B cell (primary cell): ENCODE measurements around the gene EVL. TPM values are rescaled to one million over a fixed set of nuclear protein-coding genes. Genes with fewer than 3 reads are reported as not detected.

Experiments
- ATAC-seq: fragments of 200-7000 bp; cut with Tn5 transposase; one replicate; pipeline ENCODE4 v1.10.0; 2021; ENCODE audit warnings: low read depth, mild to moderate bottlenecking, moderate number of reproducible peaks, moderate library complexity
- CTCF ChIA-PET: fragments of 350-600 bp; sonication (Branson Sonifier 250); formaldehyde crosslinking; loops from one replicate; lab custom pipeline; 2021; ENCODE audit warnings: antibody characterized with exemption, inconsistent platforms; lab: Charles Lee
- POLR2A ChIA-PET: fragments of 350-600 bp; sonication (Branson Sonifier 250); formaldehyde crosslinking; loops from one replicate; lab custom pipeline; 2021; ENCODE audit warnings: antibody characterized with exemption; lab: Charles Lee
- DNase-seq: peaks from one replicate; pipeline ENCODE4 v3.0.0; 2013
- H2AFZ ChIP-seq: 2 replicates; pipeline ENCODE4 v1.6.1; 2012; ENCODE audit warnings: mild to moderate bottlenecking, low read depth, low read length; ENCODE audit not compliant: insufficient read depth, poor library complexity, severe bottlenecking
- H3K27ac ChIP-seq, 2 donors: 1 replicate in 1 of 2; 2 replicates in 1 of 2; pipeline ENCODE4 v1.5.1; 2012 to 2013; ENCODE audit warnings: low read length in 2 of 2, mild to moderate bottlenecking in 2 of 2, moderate library complexity in 1 of 2
- H3K27me3 ChIP-seq, 4 experiments: fragments of 200-600 bp in 1 of 4; sonication (generic) in 1 of 4; replicated peaks in 1 of 4; 1 replicate in 2 of 4; 2 replicates in 2 of 4; pipeline versions ENCODE4 v1.6.1 to v1.7.0; 2013 to 2016; ENCODE audit warnings: low read length in 3 of 4, mild to moderate bottlenecking in 2 of 4, mixed read lengths in 1 of 4, moderate library complexity in 1 of 4; ENCODE audit not compliant: insufficient read depth in 4 of 4, control insufficient read depth in 3 of 4; ENCODE audit errors: control extremely low read depth in 1 of 4
- H3K36me3 ChIP-seq, 2 experiments: replicated peaks in 1 of 2; 1 replicate in 1 of 2; 2 replicates in 1 of 2; pipeline versions ENCODE4 v1.6.1 to v1.7.1; 2013; ENCODE audit warnings: low read length in 1 of 2; ENCODE audit not compliant: insufficient read depth in 2 of 2, control insufficient read depth in 1 of 2; ENCODE audit errors: control extremely low read depth in 1 of 2, extremely low read depth in 1 of 2
- H3K4me1 ChIP-seq, 2 donors: fragments of 200-600 bp in 1 of 2; sonication (generic) in 1 of 2; 1 replicate in 1 of 2; 2 replicates in 1 of 2; pipeline versions ENCODE4 v1.5.1 to v1.6.1; 2013 to 2017; ENCODE audit warnings: low read length in 2 of 2; ENCODE audit not compliant: control insufficient read depth in 2 of 2, insufficient read depth in 2 of 2
- H3K4me2 ChIP-seq: replicated peaks from 2 replicates; pipeline ENCODE3; 2012; ENCODE audit warnings: mild to moderate bottlenecking, low read depth, low read length; ENCODE audit not compliant: poor library complexity, severe bottlenecking
- H3K4me3 ChIP-seq, 5 experiments: fragments of 200-600 bp in 1 of 5; sonication (generic) in 1 of 5; 1 replicate in 3 of 5; 2 replicates in 2 of 5; pipeline versions ENCODE4 v1.5.1 to v1.7.0; 2011 to 2016; ENCODE audit warnings: low read length in 4 of 5, mild to moderate bottlenecking in 4 of 5, low read depth in 2 of 5, control low read depth in 1 of 5, moderate library complexity in 1 of 5; ENCODE audit not compliant: insufficient read depth in 1 of 5; ENCODE audit errors: control extremely low read depth in 1 of 5, extremely low read depth in 1 of 5
- H3K79me2 ChIP-seq: fragments of 200-600 bp; sonication (generic); one replicate; pipeline ENCODE4 v1.6.0; 2016; ENCODE audit warnings: low read length; ENCODE audit not compliant: control insufficient read depth, insufficient read depth
- H3K9ac ChIP-seq: fragments of 200-600 bp; sonication (generic); 2 replicates; pipeline ENCODE4 v1.6.1; 2017; ENCODE audit warnings: mild to moderate bottlenecking, low read length, moderate library complexity
- H3K9me3 ChIP-seq, 3 donors: one replicate each; pipeline versions ENCODE4 v1.6.1 to v1.7.1; 2013; ENCODE audit warnings: low read length in 2 of 3; ENCODE audit not compliant: control insufficient read depth in 2 of 3, insufficient read depth in 1 of 3; ENCODE audit errors: control extremely low read depth in 1 of 3
- H4K20me1 ChIP-seq: 2 replicates; pipeline ENCODE4 v1.6.0; 2012; ENCODE audit warnings: mild to moderate bottlenecking, low read length; ENCODE audit not compliant: insufficient read depth, control insufficient read depth, poor library complexity, severe bottlenecking
- H3K27ac Mint-ChIP-seq: one replicate; pipeline ENCODE4 v1.8.0; 2021; ENCODE audit warnings: mixed read lengths
- H3K27me3 Mint-ChIP-seq: one replicate; pipeline ENCODE4 v1.8.0; 2021; ENCODE audit warnings: mixed read lengths
- H3K4me1 Mint-ChIP-seq: one replicate; pipeline ENCODE4 v1.8.0; 2021; ENCODE audit warnings: mixed read lengths
- H3K4me3 Mint-ChIP-seq: one replicate; pipeline ENCODE4 v1.8.0; 2021; ENCODE audit warnings: mixed read lengths
- H3K9me3 Mint-ChIP-seq: one replicate; pipeline ENCODE4 v1.8.0; 2022; ENCODE audit warnings: mixed read lengths; ENCODE audit not compliant: insufficient read depth
- CTCF ChIP-seq: fragments of 200-600 bp; IDR thresholded peaks from one replicate; pipeline ENCODE4 v1.8.0; 2022; ENCODE audit warnings: antibody characterized with exemption, mild to moderate bottlenecking
- EZH2 ChIP-seq: IDR thresholded peaks from 2 replicates; pipeline ENCODE4 v1.6.1; 2012; ENCODE audit warnings: borderline replicate concordance, low read depth, mild to moderate bottlenecking, moderate library complexity, low read length; ENCODE audit not compliant: insufficient read depth, poor library complexity, severe bottlenecking
- WGBS: methylation state at CpG from one replicate; pipeline ENCODE4 v1.1.5; 2013; ENCODE audit warnings: missing lambda C conversion rate; ENCODE audit not compliant: insufficient coverage; 5-methylcytosine and 5-hydroxymethylcytosine counted together
- intact Hi-C: fragments of 100-400 bp; cut with micrococcal nuclease; formaldehyde crosslinking; loops from one replicate; pipeline ENCODE4 v1.10.0; 2022
- polyA plus RNA-seq: library from polyadenylated mRNA; depleted of rRNA; stranded (reverse); fragments of >200 nt; gene quantifications from 2 replicates; pipeline ENCODE4 v1.2.3, GENCODE V29; 2012
- total RNA-seq, 2 donors: library from RNA; stranded (reverse); fragments of 120-200 nt in 1 of 2; gene quantifications; 1 replicate in 1 of 2; 2 replicates in 1 of 2; pipeline versions ENCODE4 v1.2.3 to v1.2.4, GENCODE V29; 2013 to 2022

EVL gene
- total and polyA plus RNA-seq, 2 donors (not counting 1 experiment from before 2014, with no cell fraction given): 486 to 892 TPM

DNA sequence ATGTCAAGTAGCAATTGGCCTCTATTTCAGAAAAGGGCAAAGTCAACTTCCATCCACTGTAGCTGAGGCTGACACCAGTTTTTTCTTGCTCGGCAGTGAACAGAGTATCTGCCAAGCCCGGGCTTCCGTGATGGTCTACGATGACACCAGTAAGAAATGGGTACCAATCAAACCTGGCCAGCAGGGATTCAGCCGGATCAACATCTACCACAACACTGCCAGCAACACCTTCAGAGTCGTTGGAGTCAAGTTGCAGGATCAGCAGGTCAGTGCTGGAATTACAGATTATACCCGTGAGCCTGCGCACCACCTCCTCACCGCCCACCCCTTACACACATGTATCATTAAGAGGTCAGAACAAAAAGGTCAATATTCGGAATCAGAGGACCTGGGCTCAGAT, 19.4 kb downstream of the EVL start:
- no peaks in the 10 kb centered on the region for H3K27me3 ChIP-seq
- no peak for TF ChIP-seq CTCF
- no peak for TF ChIP-seq EZH2
- H4K20me1 ChIP-seq: peaks cover 97% of the 10 kb centered on the region
- no peak overlapping the region for H3K4me3 ChIP-seq
- H3K36me3 ChIP-seq: peaks cover 21 to 80% of the 10 kb centered on the region in 2 experiments
- no peak overlapping the region for H2AFZ ChIP-seq
- no peak overlapping the region for H3K9ac ChIP-seq
- no peak overlapping the region for H3K27ac ChIP-seq
- intact Hi-C loops: no loop called here
- H3K9me3 Mint-ChIP-seq: no peaks in the 10 kb centered on the region
- ATAC-seq (no peak), DNase-seq (no peak)
- no peaks in the 10 kb centered on the region for H3K27me3 Mint-ChIP-seq
- H3K27ac Mint-ChIP-seq: peak overlapping the region; percentile 15
- no peaks in the 10 kb centered on the region for H3K9me3 ChIP-seq
- H3K4me3 Mint-ChIP-seq: no peak overlapping the region
- POLR2A ChIA-PET: no interaction called here
- 100% methylated on average over 10 of the region's 10 CpGs for WGBS
- H3K79me2 ChIP-seq: peaks cover 100% of the 10 kb centered on the region
- CTCF ChIA-PET: interaction anchor here (0.8 to 9.1 kb wide), 3 partner anchors 15 to 27 kb away, joined by 3 to 77 read pairs (median 18); partner anchors contain the start of gene EVL
- H3K4me1 Mint-ChIP-seq: peaks cover 40% of the 10 kb centered on the region
- no peak overlapping the region for H3K4me2 ChIP-seq
- H3K4me1 ChIP-seq: peaks cover 30 to 32% of the 10 kb centered on the region in 2 donors

DNA sequence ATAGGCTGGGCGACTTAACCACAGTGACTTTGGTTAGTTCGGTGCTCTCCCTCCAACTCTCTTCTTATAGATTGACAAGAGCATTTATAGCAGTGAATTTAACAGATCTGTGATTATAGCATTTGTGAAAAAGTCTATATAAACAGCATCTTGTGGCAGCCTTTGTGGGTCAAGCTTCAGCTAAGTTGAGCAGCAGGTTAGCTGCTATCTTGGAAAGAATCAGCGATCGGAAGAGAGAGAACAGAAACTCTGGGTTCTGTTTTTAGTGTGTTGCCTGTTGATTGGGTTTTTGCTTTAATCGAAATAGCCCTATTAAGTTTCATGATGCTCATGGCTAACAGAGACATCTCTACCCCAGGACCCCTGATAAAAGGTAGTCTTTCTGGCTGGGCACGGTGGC, 20.2 kb downstream of the EVL start:
- 100% methylated on average over 1 of the region's 6 CpGs for WGBS
- Histone ChIP-seq H3K4me1 (peaks cover 22 to 26% of the 10 kb centered on the region in 2 donors), H3K4me3 (no peak overlapping the region), H3K79me2 (peaks cover 100% of the 10 kb centered on the region), H3K36me3 (peaks cover 21 to 82% of the 10 kb centered on the region in 2 experiments), H3K27ac (no peak overlapping the region), H3K9me3 (no peaks in the 10 kb centered on the region), H3K27me3 (no peaks in the 10 kb centered on the region), H2AFZ (no peak overlapping the region), H3K4me2 (no peak overlapping the region), H4K20me1 (peaks cover 97% of the 10 kb centered on the region), H3K9ac (no peak overlapping the region)
- ATAC-seq: no peak
- peaks cover 32% of the 10 kb centered on the region for H3K4me1 Mint-ChIP-seq
- TF ChIP-seq CTCF: no peak
- TF ChIP-seq EZH2: no peak
- H3K9me3 Mint-ChIP-seq: no peaks in the 10 kb centered on the region
- ChIA-PET POLR2A (no interaction called here), CTCF (interaction anchor here (3.7 to 9.1 kb wide), 2 partner anchors 16 to 23 kb away, joined by 18 to 77 read pairs; partner anchors contain the start of gene EVL)
- H3K4me3 Mint-ChIP-seq: no peak overlapping the region
- no peak for DNase-seq
- intact Hi-C loops: no loop called here
- no peak overlapping the region for H3K27ac Mint-ChIP-seq
- no peaks in the 10 kb centered on the region for H3K27me3 Mint-ChIP-seq
